HEK293 (cell line): Measurements from ENCODE around the gene NRN1L.

ENCODE experiments used
- CTCF ChIP-seq: fragments of 450-650 bp; formaldehyde crosslinking; IDR thresholded peaks from 2 replicates; pipeline ENCODE4 v1.5.1; 2016; ENCODE audit warnings: missing biosample characterization, missing genetic modification characterization
- EGR2 ChIP-seq: fragments of 450-650 bp; formaldehyde crosslinking; IDR thresholded peaks from 2 replicates; pipeline ENCODE4 v1.5.1; 2016; ENCODE audit warnings: low read depth, missing biosample characterization, missing genetic modification characterization
- ELK4 ChIP-seq: IDR thresholded peaks from 2 replicates; pipeline ENCODE4 v1.6.1; 2011; ENCODE audit warnings: mild to moderate bottlenecking, low read depth, low read length, borderline replicate concordance
- FEZF1 ChIP-seq: fragments of 450-650 bp; formaldehyde crosslinking; IDR thresholded peaks from 2 replicates; pipeline ENCODE4 v1.5.1; 2016; ENCODE audit warnings: missing biosample characterization, missing genetic modification characterization
- GLI2 ChIP-seq: fragments of 450-650 bp; formaldehyde crosslinking; IDR thresholded peaks from 2 replicates; pipeline ENCODE4; 2017; ENCODE audit warnings: missing biosample characterization, missing genetic modification characterization, low read depth, borderline replicate concordance
- GLI4 ChIP-seq: fragments of 450-650 bp; formaldehyde crosslinking; IDR thresholded peaks from 2 replicates; pipeline ENCODE4 v1.5.1; 2016; ENCODE audit warnings: missing biosample characterization, missing genetic modification characterization
- HOXC10 ChIP-seq: sonication (generic); formaldehyde crosslinking; IDR thresholded peaks from 2 replicates; pipeline ENCODE4 v1.8.1; 2023; ENCODE audit warnings: mild to moderate bottlenecking, missing genetic modification reagents
- KLF10 ChIP-seq: fragments of 450-650 bp; IDR thresholded peaks from 2 replicates; pipeline ENCODE4 v1.5.1; 2018; ENCODE audit warnings: missing biosample characterization, mild to moderate bottlenecking, missing genetic modification characterization
- PRDM1 ChIP-seq: fragments of 450-650 bp; formaldehyde crosslinking; IDR thresholded peaks from 2 replicates; pipeline ENCODE4; 2016; ENCODE audit warnings: missing biosample characterization, missing genetic modification characterization
- SP3 ChIP-seq: fragments of 450-650 bp; formaldehyde crosslinking; IDR thresholded peaks from 2 replicates; pipeline ENCODE4 v1.5.1; 2016; ENCODE audit warnings: missing biosample characterization, missing genetic modification characterization
- SP7 ChIP-seq: fragments of 450-650 bp; formaldehyde crosslinking; IDR thresholded peaks from 2 replicates; pipeline ENCODE4 v1.5.1; 2016; ENCODE audit warnings: missing biosample characterization, missing genetic modification characterization
- ZBTB1 ChIP-seq: fragments of 450-650 bp; formaldehyde crosslinking; IDR thresholded peaks from 2 replicates; pipeline ENCODE4 v1.5.1; 2016; ENCODE audit warnings: missing biosample characterization, missing genetic modification characterization
- ZBTB8A ChIP-seq: fragments of 450-650 bp; formaldehyde crosslinking; IDR thresholded peaks from 2 replicates; pipeline ENCODE4 v1.5.1; 2016; ENCODE audit warnings: missing biosample characterization, missing genetic modification characterization
- ZNF114 ChIP-seq: fragments of 450-650 bp; formaldehyde crosslinking; IDR thresholded peaks from 2 replicates; pipeline ENCODE4 v1.5.0; 2017; ENCODE audit warnings: missing biosample characterization, missing genetic modification characterization
- ZNF146 ChIP-seq: fragments of 450-650 bp; formaldehyde crosslinking; IDR thresholded peaks from 2 replicates; pipeline ENCODE4 v1.5.1; 2016; ENCODE audit warnings: missing biosample characterization, missing genetic modification characterization
- ZNF169 ChIP-seq: fragments of 450-650 bp; formaldehyde crosslinking; IDR thresholded peaks from 2 replicates; pipeline ENCODE4 v1.5.1; 2016; ENCODE audit warnings: missing biosample characterization, missing genetic modification characterization
- ZNF18 ChIP-seq: fragments of 450-650 bp; formaldehyde crosslinking; IDR thresholded peaks from 2 replicates; pipeline ENCODE4 v1.5.1; 2016; ENCODE audit warnings: missing biosample characterization, missing genetic modification characterization
- ZNF2 ChIP-seq: fragments of 450-650 bp; formaldehyde crosslinking; IDR thresholded peaks from 2 replicates; pipeline ENCODE4 v1.5.1; 2016; ENCODE audit warnings: missing biosample characterization, missing genetic modification characterization
- ZNF366 ChIP-seq: fragments of 450-650 bp; formaldehyde crosslinking; conservative IDR thresholded peaks from 2 replicates; pipeline ENCODE4 v1.5.1; 2016; ENCODE audit warnings: missing biosample characterization, missing genetic modification characterization
- ZNF394 ChIP-seq: fragments of 450-650 bp; formaldehyde crosslinking; IDR thresholded peaks from 2 replicates; pipeline ENCODE4 v1.5.1; 2016; ENCODE audit warnings: missing biosample characterization, missing genetic modification characterization, mild to moderate bottlenecking, moderate library complexity, borderline replicate concordance
- ZNF404 ChIP-seq: fragments of 450-650 bp; formaldehyde crosslinking; IDR thresholded peaks from 2 replicates; pipeline ENCODE4 v1.5.1; 2017; ENCODE audit warnings: missing biosample characterization, missing genetic modification characterization
- ZNF513 ChIP-seq: fragments of 450-650 bp; IDR thresholded peaks from 2 replicates; pipeline ENCODE4 v1.5.1; 2018; ENCODE audit warnings: missing biosample characterization, missing genetic modification characterization
- ZNF530 ChIP-seq: fragments of 450-650 bp; formaldehyde crosslinking; IDR thresholded peaks from 2 replicates; pipeline ENCODE4 v1.5.1; 2016; ENCODE audit warnings: low read depth, missing biosample characterization, missing genetic modification characterization
- ZNF560 ChIP-seq: fragments of 450-650 bp; formaldehyde crosslinking; IDR thresholded peaks from 2 replicates; pipeline ENCODE4 v1.5.1; 2017; ENCODE audit warnings: missing biosample characterization, missing genetic modification characterization, borderline replicate concordance
- ZNF571 ChIP-seq: fragments of 450-650 bp; formaldehyde crosslinking; IDR thresholded peaks from 2 replicates; pipeline ENCODE4 v1.5.0; 2017; ENCODE audit warnings: missing biosample characterization, missing genetic modification characterization
- ZNF585B ChIP-seq: fragments of 450-650 bp; formaldehyde crosslinking; IDR thresholded peaks from 2 replicates; pipeline ENCODE4 v1.5.1; 2016; ENCODE audit warnings: missing biosample characterization, missing genetic modification characterization
- ZNF623 ChIP-seq: fragments of 450-650 bp; formaldehyde crosslinking; IDR thresholded peaks from 2 replicates; pipeline ENCODE4 v1.5.1; 2016; ENCODE audit warnings: missing biosample characterization, missing genetic modification characterization
- ZNF658 ChIP-seq: fragments of 450-650 bp; formaldehyde crosslinking; IDR thresholded peaks from 2 replicates; pipeline ENCODE4; 2016; ENCODE audit warnings: missing biosample characterization, missing genetic modification characterization
- ZNF660 ChIP-seq: fragments of 450-650 bp; IDR thresholded peaks from 2 replicates; pipeline ENCODE4 v1.5.1; 2018; ENCODE audit warnings: missing biosample characterization, mild to moderate bottlenecking, missing genetic modification characterization
- ZNF701 ChIP-seq: fragments of 450-650 bp; formaldehyde crosslinking; IDR thresholded peaks from 2 replicates; pipeline ENCODE4 v1.5.1; 2016; ENCODE audit warnings: missing biosample characterization, missing genetic modification characterization
- ZNF791 ChIP-seq: fragments of 450-650 bp; formaldehyde crosslinking; IDR thresholded peaks from 2 replicates; pipeline ENCODE4 v1.5.1; 2016; ENCODE audit warnings: missing biosample characterization, missing genetic modification characterization
- ZNF830 ChIP-seq: fragments of 450-650 bp; IDR thresholded peaks from 2 replicates; pipeline ENCODE4 v1.5.0; 2018; ENCODE audit warnings: missing biosample characterization, missing genetic modification characterization, low read depth, mild to moderate bottlenecking, moderate library complexity
- ZSCAN4 ChIP-seq: fragments of 450-650 bp; formaldehyde crosslinking; IDR thresholded peaks from 2 replicates; pipeline ENCODE4 v1.5.1; 2017; ENCODE audit warnings: missing biosample characterization, missing genetic modification characterization
- TF ChIP-seq, protein P1 (sequence below): fragments of 450-650 bp; formaldehyde crosslinking; IDR thresholded peaks from 2 replicates; pipeline ENCODE4; 2016; ENCODE audit warnings: missing biosample characterization, missing genetic modification characterization

Gene NRN1L

DNA sequence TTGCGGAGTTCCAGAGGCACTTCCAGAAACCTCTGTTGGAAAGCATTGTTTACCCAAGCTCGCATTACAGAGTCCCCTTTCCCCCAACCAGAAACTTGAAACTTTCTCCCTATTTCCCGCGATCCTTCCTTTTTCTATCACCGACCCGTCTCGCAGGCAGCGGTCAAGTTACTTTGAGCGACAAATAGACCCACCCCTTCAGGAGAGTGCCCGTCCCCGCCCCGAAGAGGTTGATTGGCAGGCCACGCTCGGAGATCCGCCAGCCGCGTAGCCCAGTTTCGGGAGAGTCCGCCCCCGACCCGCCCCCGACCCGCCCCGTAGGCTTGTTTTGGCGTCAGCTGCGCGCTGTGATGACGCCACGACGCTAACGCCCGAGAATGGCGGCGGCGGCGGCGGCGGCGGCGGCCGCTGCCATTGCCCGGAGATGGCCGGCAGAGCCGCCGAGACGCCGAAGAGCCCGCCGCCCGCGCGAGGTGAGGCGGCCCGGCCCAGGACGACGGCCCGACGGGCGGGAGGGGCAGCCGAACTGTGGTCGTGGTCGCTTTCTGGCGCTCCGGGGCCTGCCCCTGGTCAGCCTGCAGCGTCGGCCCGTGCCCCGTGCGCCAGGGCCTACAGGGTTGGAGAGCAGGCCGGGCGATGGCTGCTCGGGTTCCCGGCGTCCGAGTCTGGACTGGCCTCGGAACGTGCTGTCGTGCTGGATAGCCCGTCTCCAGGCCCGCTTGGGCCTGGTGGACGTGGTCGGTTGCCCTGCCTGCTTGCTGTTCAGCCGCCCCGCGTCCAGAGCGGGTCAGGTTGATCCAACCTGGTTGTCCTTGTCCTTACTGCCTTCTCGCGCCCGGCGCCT is 8.4 kb downstream of the NRN1L start, which contains the start of gene PSKH1 (continued):
- TF ChIP-seq ZNF18 (tag by site-specific recombination): no peak
- no peak for TF ChIP-seq FEZF1
- peak; percentile 65 for TF ChIP-seq ZNF660 (tag by site-specific recombination)
- TF ChIP-seq KLF10 (tag by site-specific recombination): peak; percentile 96
- TF ChIP-seq ZNF701 (tag by site-specific recombination): no peak
- TF ChIP-seq EGR2: no peak
- TF ChIP-seq ZSCAN4 (tag by site-specific recombination): no peak
- no peak for TF ChIP-seq GLI4 (tag by site-specific recombination)
- no peak for TF ChIP-seq GLI2 (tag by site-specific recombination)
- TF ChIP-seq ZNF530 (tag by site-specific recombination): no peak
- TF ChIP-seq ZNF366 (tag by site-specific recombination): peak; percentile 84
- no peak for TF ChIP-seq ELK4
- no peak for TF ChIP-seq ZNF2 (tag by site-specific recombination)
- TF ChIP-seq HOXC10 (CRISPR knock-in tag): 0 out of 2 replicates have a peak, but pooled peaks have one; percentile 43
- TF ChIP-seq ZNF623 (tag by site-specific recombination): no peak
- 0 out of 2 replicates have a peak, but pooled peaks have one; percentile 24 for TF ChIP-seq SP7
- no peak for TF ChIP-seq ZNF571
- TF ChIP-seq ZNF585B (tag by site-specific recombination): no peak
- TF ChIP-seq, protein P1, sequence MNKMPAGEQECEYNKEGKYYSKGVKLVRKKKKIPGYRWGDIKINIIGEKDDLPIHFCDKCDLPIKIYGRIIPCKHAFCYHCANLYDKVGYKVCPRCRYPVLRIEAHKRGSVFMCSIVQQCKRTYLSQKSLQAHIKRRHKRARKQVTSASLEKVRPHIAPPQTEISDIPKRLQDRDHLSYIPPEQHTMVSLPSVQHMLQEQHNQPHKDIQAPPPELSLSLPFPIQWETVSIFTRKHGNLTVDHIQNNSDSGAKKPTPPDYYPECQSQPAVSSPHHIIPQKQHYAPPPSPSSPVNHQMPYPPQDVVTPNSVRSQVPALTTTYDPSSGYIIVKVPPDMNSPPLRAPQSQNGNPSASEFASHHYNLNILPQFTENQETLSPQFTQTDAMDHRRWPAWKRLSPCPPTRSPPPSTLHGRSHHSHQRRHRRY: no peak
- TF ChIP-seq CTCF (tag by site-specific recombination): peak; percentile 27; the same call in 1 of the 2 replicates
- TF ChIP-seq ZNF169 (tag by site-specific recombination): no peak
- no peak for TF ChIP-seq ZNF658 (tag by site-specific recombination)
- TF ChIP-seq ZNF513 (tag by site-specific recombination): peak; percentile 22; the same call in 1 of the 2 replicates
- no peak for TF ChIP-seq ZNF146 (tag by site-specific recombination)
- TF ChIP-seq ZNF394 (tag by site-specific recombination): no peak
- TF ChIP-seq SP3 (tag by site-specific recombination): peak; percentile 93
- no peak for TF ChIP-seq ZNF830
- TF ChIP-seq ZNF560 (tag by site-specific recombination): no peak
- no peak for TF ChIP-seq ZBTB8A (tag by site-specific recombination)
- TF ChIP-seq ZNF791 (tag by site-specific recombination): no peak
- TF ChIP-seq ZBTB1 (tag by site-specific recombination): no peak
- no peak for TF ChIP-seq ZNF404 (tag by site-specific recombination)
- TF ChIP-seq ZNF114 (tag by site-specific recombination): no peak
- peak; percentile 94 for TF ChIP-seq PRDM1 (tag by site-specific recombination)
